Upper lobe of left lung (tissue), 6 donors: ENCODE data around the gene CLDN2. TPM values are rescaled to one million over a fixed set of nuclear protein-coding genes. Genes with fewer than 3 reads are reported as not detected.

Experiments used
- ATAC-seq, 2 donors: fragments of 200-7000 bp; cut with Tn5 transposase; one replicate each; pipeline ENCODE4 v1.9.1; 2022; ENCODE audit warnings: mild to moderate bottlenecking in 2 of 2, moderate library complexity in 2 of 2; ENCODE audit not compliant: low FRiP score in 2 of 2
- DNase-seq, 2 donors: peaks; one replicate each; pipeline ENCODE4 v3.0.0-alpha.2; 2019 to 2020
- H3K27ac ChIP-seq, 4 donors: fragments of 200-600 bp; sonication (generic); one replicate each; pipeline ENCODE4 v1.5.1; 2016 to 2019
- H3K27me3 ChIP-seq, 4 donors: fragments of 200-600 bp; sonication (generic); one replicate each; pipeline ENCODE4 v1.5.1; 2017 to 2019
- H3K36me3 ChIP-seq, 4 donors: fragments of 200-600 bp; sonication (generic); one replicate each; pipeline ENCODE4 v1.5.1; 2016 to 2019
- H3K4me1 ChIP-seq, 4 donors: fragments of 200-600 bp; sonication (generic); one replicate each; pipeline ENCODE4 v1.5.1; 2018 to 2019
- H3K4me3 ChIP-seq, 4 donors: fragments of 200-600 bp; sonication (generic); one replicate each; pipeline ENCODE4 v1.5.1; 2017 to 2019; ENCODE audit warnings: mild to moderate bottlenecking in 2 of 4, moderate library complexity in 1 of 4
- H3K9me3 ChIP-seq, 4 donors: fragments of 200-600 bp; sonication (generic); one replicate each; pipeline ENCODE4 v1.5.1; 2018 to 2019
- EP300 ChIP-seq, 4 donors: sonication (generic); formaldehyde crosslinking; IDR thresholded peaks; one replicate each; pipeline ENCODE4 v1.5.1; 2017; ENCODE audit warnings: antibody characterized with exemption in 4 of 4, control low read depth in 2 of 4
- POLR2A ChIP-seq, 4 donors: fragments of 450-650 bp; IDR thresholded peaks; one replicate each; pipeline ENCODE4 v1.5.1; 2016 to 2017; ENCODE audit warnings: antibody characterized with exemption in 4 of 4, mild to moderate bottlenecking in 2 of 4
- POLR2AphosphoS5 ChIP-seq, 2 donors: sonication (generic); formaldehyde crosslinking; IDR thresholded peaks; one replicate each; pipeline ENCODE4 v1.5.1; 2017; ENCODE audit warnings: antibody characterized with exemption in 2 of 2
- WGBS, 2 donors: methylation state at CpG; one replicate each; pipeline ENCODE4 v1.1.5; 2017 to 2018; 5-methylcytosine and 5-hydroxymethylcytosine counted together
- total RNA-seq, 6 donors: library from RNA; depleted of rRNA in 4 of 6; stranded (reverse); fragments of >200 nt in 4 of 6; gene quantifications; one replicate each; pipeline versions ENCODE4 v1.1.0 to v1.2.1, GENCODE V29; 2016 to 2021
- TF ChIP-seq, protein P1 (sequence below), 6 experiments: fragments of 450-650 bp in 4 of 6; fragments of 200-600 bp in 2 of 6; sonication (generic) in 2 of 6; IDR thresholded peaks; one replicate each; pipeline ENCODE4 v1.5.1; 2016 to 2019; ENCODE audit warnings: antibody characterized with exemption in 6 of 6
- donor health status: DM: no; HTN: no; CAD: no; lungs with moderate emphysema.
- donor health status: DM: no; HTN: yes; CAD: no; lungs with severe emphysema.

CLDN2 gene
- total RNA-seq, 6 donors from 2014 or later: 0.20 to 1.0 (median 0.64) TPM; not detected in 2

DNA sequence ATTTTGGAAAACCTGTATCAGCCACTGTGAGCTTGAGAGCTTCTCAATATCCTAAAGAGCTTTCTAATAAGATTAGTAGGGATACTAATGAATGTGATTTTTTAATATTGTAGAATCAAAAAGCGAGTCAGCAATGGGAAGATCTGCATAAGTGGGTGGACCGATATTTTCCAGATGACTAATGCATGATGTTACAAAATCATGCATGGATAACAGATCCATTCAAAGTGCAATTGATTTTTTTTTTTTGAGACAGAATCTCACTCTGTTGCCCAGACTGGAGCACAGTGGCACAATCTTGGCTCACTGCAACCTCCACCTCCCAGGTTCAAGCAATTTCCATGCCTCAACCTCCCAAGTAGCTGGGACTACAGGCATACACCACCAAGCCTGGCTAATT lies 7.3 kb upstream of the CLDN2 start:
- TF ChIP-seq, protein P1, sequence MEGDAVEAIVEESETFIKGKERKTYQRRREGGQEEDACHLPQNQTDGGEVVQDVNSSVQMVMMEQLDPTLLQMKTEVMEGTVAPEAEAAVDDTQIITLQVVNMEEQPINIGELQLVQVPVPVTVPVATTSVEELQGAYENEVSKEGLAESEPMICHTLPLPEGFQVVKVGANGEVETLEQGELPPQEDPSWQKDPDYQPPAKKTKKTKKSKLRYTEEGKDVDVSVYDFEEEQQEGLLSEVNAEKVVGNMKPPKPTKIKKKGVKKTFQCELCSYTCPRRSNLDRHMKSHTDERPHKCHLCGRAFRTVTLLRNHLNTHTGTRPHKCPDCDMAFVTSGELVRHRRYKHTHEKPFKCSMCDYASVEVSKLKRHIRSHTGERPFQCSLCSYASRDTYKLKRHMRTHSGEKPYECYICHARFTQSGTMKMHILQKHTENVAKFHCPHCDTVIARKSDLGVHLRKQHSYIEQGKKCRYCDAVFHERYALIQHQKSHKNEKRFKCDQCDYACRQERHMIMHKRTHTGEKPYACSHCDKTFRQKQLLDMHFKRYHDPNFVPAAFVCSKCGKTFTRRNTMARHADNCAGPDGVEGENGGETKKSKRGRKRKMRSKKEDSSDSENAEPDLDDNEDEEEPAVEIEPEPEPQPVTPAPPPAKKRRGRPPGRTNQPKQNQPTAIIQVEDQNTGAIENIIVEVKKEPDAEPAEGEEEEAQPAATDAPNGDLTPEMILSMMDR (IDR thresholded peaks at IDR 0.05): no peak
- no peak for TF ChIP-seq POLR2A (IDR thresholded peaks at IDR 0.05)
- no peak for TF ChIP-seq POLR2AphosphoS5 (IDR thresholded peaks at IDR 0.05)
- TF ChIP-seq EP300 (IDR thresholded peaks at IDR 0.05): no peak
- no peak overlapping the region for H3K27ac ChIP-seq
- no peaks in the 10 kb centered on the region for H3K27me3 ChIP-seq
- no peak for ATAC-seq
- no peaks in the 10 kb centered on the region for H3K4me1 ChIP-seq
- 68 to 85% methylated on average over 2 of the region's 2 CpGs for WGBS, 2 donors
- no peak for DNase-seq
- H3K9me3 ChIP-seq: no peaks in the 10 kb centered on the region
- no peaks in the 10 kb centered on the region for H3K36me3 ChIP-seq
- no peak overlapping the region for H3K4me3 ChIP-seq

DNA sequence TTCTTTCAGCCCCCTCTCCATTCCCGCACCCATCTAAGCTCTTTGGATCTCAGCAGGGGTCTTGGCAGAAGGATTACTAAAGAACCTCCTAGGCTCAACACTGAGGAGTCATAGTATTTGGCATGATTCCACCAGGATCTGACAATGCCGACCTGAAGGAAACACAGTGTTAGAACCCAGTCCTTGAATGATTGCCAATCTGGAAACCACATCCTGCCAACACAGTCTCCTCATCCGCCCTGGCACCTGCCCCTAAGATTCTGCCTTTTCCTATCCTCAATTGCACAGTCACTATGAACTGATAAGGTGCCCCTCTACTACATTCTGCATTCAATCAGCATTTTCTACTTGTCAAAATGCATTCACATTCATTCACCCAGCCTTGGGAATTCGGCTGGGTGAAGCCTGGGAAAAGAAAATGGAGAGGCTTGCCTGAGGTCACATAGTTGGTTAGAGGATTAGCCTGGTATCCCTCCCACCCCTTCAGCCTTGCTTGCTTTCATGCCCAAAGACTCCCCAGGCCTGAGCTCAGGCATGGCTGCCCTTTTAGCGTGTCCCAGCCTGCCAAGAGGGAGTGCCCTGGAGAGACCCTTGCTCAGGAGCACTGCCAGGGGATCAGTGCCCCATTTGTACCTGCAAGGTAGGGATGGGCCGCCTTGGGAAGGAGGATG lies 2.2 kb upstream of the CLDN2 start:
- no peak overlapping the region for H3K4me3 ChIP-seq
- no peaks in the 10 kb centered on the region for H3K9me3 ChIP-seq
- 23 to 46% methylated on average over 4 to 6 of the region's 6 CpGs for whole genome bisulfite sequencing, 2 donors
- TF ChIP-seq POLR2A (IDR thresholded peaks at IDR 0.05) (no peak), EP300 (IDR thresholded peaks at IDR 0.05) (no peak), POLR2AphosphoS5 (IDR thresholded peaks at IDR 0.05) (no peak)
- TF ChIP-seq, protein P1 (IDR thresholded peaks at IDR 0.05): no peak
- no peaks in the 10 kb centered on the region for H3K27me3 ChIP-seq
- DNase-seq: no peak
- H3K4me1 ChIP-seq: no peaks in the 10 kb centered on the region
- ATAC-seq: no peak
- no peak overlapping the region for H3K27ac ChIP-seq
- no peaks in the 10 kb centered on the region for H3K36me3 ChIP-seq

DNA sequence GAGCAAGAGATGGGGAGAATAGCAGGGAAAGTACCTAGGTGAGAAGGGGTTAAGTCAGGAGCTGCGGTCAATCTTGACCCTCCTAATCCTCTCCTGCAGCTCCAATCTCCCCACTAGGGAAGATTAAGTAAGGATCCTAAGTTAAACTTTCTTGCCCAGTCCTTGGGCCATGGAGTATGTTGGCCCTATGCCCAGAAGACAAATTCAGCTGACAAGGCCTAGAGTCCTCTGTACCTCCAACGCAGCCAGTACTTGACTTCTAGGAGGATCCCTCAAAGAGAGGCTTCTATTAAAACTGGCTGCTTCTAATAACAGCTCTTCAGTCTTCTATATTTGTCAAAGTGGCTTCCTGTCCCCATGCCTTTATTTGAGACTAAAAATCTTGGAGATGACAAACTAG lies 1.4 kb downstream of the CLDN2 start:
- no peaks in the 10 kb centered on the region for H3K27me3 ChIP-seq
- ATAC-seq (no peak), DNase-seq (no peak)
- H3K36me3 ChIP-seq: no peaks in the 10 kb centered on the region
- no peak overlapping the region for H3K4me3 ChIP-seq
- no peaks in the 10 kb centered on the region for H3K9me3 ChIP-seq
- H3K27ac ChIP-seq: no peak overlapping the region
- TF ChIP-seq POLR2A (IDR thresholded peaks at IDR 0.05) (no peak), POLR2AphosphoS5 (IDR thresholded peaks at IDR 0.05) (no peak), EP300 (IDR thresholded peaks at IDR 0.05) (no peak)
- TF ChIP-seq, protein P1 (IDR thresholded peaks at IDR 0.05): no peak
- WGBS, 2 donors: 50 to 79% methylated on average over 2 of the region's 2 CpGs
- no peaks in the 10 kb centered on the region for H3K4me1 ChIP-seq

DNA sequence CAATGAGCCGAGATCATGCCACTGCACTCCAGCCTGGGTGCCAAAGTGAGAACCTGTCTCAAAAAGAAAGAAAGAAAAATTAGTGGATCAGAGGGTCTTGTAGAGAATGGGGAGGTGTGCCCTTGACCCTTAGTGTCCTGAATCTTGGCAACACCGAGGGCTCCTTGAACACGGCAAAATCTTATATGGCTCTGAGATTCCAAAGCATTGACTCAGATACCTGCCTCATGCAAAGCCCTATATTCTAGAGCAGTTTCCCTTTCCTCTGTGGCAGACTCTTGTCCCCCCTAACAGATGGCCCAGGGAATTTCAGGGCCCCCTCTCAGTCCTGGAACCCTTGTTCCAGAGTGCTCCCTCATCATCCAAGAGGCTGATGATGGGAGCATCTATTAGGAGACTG lies 6.8 kb downstream of the CLDN2 start:
- WGBS, 2 donors: 90 to 93% methylated on average over 3 of the region's 3 CpGs
- H3K4me3 ChIP-seq: no peak overlapping the region
- H3K27me3 ChIP-seq: no peaks in the 10 kb centered on the region
- ATAC-seq (no peak), DNase-seq (no peak)
- no peaks in the 10 kb centered on the region for H3K4me1 ChIP-seq
- TF ChIP-seq POLR2A (IDR thresholded peaks at IDR 0.05) (no peak), EP300 (IDR thresholded peaks at IDR 0.05) (no peak), POLR2AphosphoS5 (IDR thresholded peaks at IDR 0.05) (no peak)
- TF ChIP-seq, protein P1 (IDR thresholded peaks at IDR 0.05): no peak
- H3K27ac ChIP-seq: no peak overlapping the region
- H3K36me3 ChIP-seq: no peaks in the 10 kb centered on the region
- no peaks in the 10 kb centered on the region for H3K9me3 ChIP-seq

DNA sequence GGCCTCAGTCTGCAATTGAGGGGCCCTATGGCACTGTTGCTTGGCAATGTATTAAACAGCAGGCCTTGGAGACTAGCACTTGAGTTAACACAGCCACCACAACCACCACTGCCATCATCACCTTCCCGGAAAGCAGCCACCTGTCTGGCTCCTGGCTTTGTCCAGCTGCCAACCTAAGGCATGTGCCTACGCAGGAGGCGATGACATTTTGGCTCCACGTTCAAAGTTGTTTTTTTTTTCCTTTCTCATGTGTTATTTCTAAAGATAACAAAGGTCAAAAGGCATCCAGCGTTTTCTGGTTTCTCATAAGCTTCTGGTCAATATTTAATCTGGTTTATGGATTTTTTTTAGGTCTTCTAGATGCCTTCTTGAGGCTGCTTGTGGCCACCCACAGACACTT lies 7.5 kb downstream of the CLDN2 start:
- H3K4me3 ChIP-seq: no peak overlapping the region
- ATAC-seq: no peak
- WGBS, 2 donors: 59 to 75% methylated on average over 5 of the region's 5 CpGs
- no peak overlapping the region for H3K27ac ChIP-seq
- TF ChIP-seq, protein P1 (IDR thresholded peaks at IDR 0.05): no peak
- no peak for TF ChIP-seq POLR2AphosphoS5 (IDR thresholded peaks at IDR 0.05)
- no peak for TF ChIP-seq POLR2A (IDR thresholded peaks at IDR 0.05)
- TF ChIP-seq EP300 (IDR thresholded peaks at IDR 0.05): no peak
- no peak for DNase-seq
- H3K4me1 ChIP-seq: no peaks in the 10 kb centered on the region
- H3K27me3 ChIP-seq: no peaks in the 10 kb centered on the region
- no peaks in the 10 kb centered on the region for H3K36me3 ChIP-seq
- no peaks in the 10 kb centered on the region for H3K9me3 ChIP-seq
